Measurements from ENCODE around the gene PDZRN4.
"Not testable (repeated sequence)": the region's sequence is repeated elsewhere in the genome, so short reads cannot be mapped to it uniquely, and the experiment has no call there.

The PDZRN4 gene

GRCh38 chr12:41615174-41615573 is 427.1 kb downstream of the PDZRN4 start:
- CTCF ChIA-PET; H3K4me3 ChIP-seq (ENCODE audit: control insufficient read depth in 1 of 7, extremely low read depth in 1 of 7, insufficient read depth in 4 of 7, low read depth in 2 of 7, low read length in 6 of 7); DNase-seq; POLR2A ChIA-PET; H3K27ac ChIP-seq (ENCODE audit: insufficient read depth in 1 of 2, low read depth in 1 of 2, low read length in 2 of 2, poor library complexity in 1 of 2, severe bottlenecking in 2 of 2); H3K4me1 ChIP-seq (ENCODE audit: control extremely low read depth in 1 of 4, control insufficient read depth in 4 of 4, insufficient read depth in 4 of 4, low read length in 3 of 4); H3K27me3 ChIP-seq (replicated peaks in 2 of 5; ENCODE audit: control insufficient read depth in 4 of 5, insufficient read depth in 5 of 5, low read length in 4 of 5); H3K9me3 ChIP-seq (ENCODE audit: control extremely low read depth in 1 of 5, control insufficient read depth in 4 of 5, insufficient read depth in 2 of 5, low read depth in 1 of 5, low read length in 4 of 5); H3K36me3 ChIP-seq (ENCODE audit: control insufficient read depth in 4 of 4, insufficient read depth in 4 of 4, low read length in 3 of 4): not testable (repeated sequence)
- 61% methylated on average over 3 of the region's 3 CpGs for WGBS (ENCODE audit: insufficient coverage)

GRCh38 chr12:41619705-41620104 is 431.6 kb downstream of the PDZRN4 start:
- no peaks in the 10 kb centered on the region for H3K4me1 ChIP-seq (ENCODE audit: control extremely low read depth in 1 of 4, control insufficient read depth in 4 of 4, insufficient read depth in 4 of 4, low read length in 3 of 4)
- DNase-seq, result no peak
- H3K27me3 ChIP-seq (replicated peaks in 2 of 5; ENCODE audit: control insufficient read depth in 4 of 5, insufficient read depth in 5 of 5, low read length in 4 of 5), result no peaks in the 10 kb centered on the region
- H3K4me3 ChIP-seq (ENCODE audit: control insufficient read depth in 1 of 7, extremely low read depth in 1 of 7, insufficient read depth in 4 of 7, low read depth in 2 of 7, low read length in 6 of 7), result no peak overlapping the region
- H3K36me3 ChIP-seq (ENCODE audit: control insufficient read depth in 4 of 4, insufficient read depth in 4 of 4, low read length in 3 of 4), result no peaks in the 10 kb centered on the region
- no peak overlapping the region for H3K27ac ChIP-seq (ENCODE audit: insufficient read depth in 1 of 2, low read depth in 1 of 2, low read length in 2 of 2, poor library complexity in 1 of 2, severe bottlenecking in 2 of 2)
- no peaks in the 10 kb centered on the region for H3K9me3 ChIP-seq (ENCODE audit: control extremely low read depth in 1 of 5, control insufficient read depth in 4 of 5, insufficient read depth in 2 of 5, low read depth in 1 of 5, low read length in 4 of 5)
- CTCF ChIA-PET, result no interaction called here
- POLR2A ChIA-PET, result no interaction called here

- no peak overlapping the region for H3K27ac ChIP-seq (ENCODE audit: insufficient read depth in 1 of 2, low read depth in 1 of 2, low read length in 2 of 2, poor library complexity in 1 of 2, severe bottlenecking in 2 of 2)
- POLR2A ChIA-PET, result no interaction called here
- no CpG with 5 or more reads among the region's 1 CpG for WGBS (ENCODE audit: insufficient coverage)
- DNase-seq, result no peak
- H3K27me3 ChIP-seq (replicated peaks in 2 of 5; ENCODE audit: control insufficient read depth in 4 of 5, insufficient read depth in 5 of 5, low read length in 4 of 5), result no peaks in the 10 kb centered on the region
- H3K9me3 ChIP-seq (ENCODE audit: control extremely low read depth in 1 of 5, control insufficient read depth in 4 of 5, insufficient read depth in 2 of 5, low read depth in 1 of 5, low read length in 4 of 5), result no peaks in the 10 kb centered on the region
- H3K4me3 ChIP-seq (ENCODE audit: control insufficient read depth in 1 of 7, extremely low read depth in 1 of 7, insufficient read depth in 4 of 7, low read depth in 2 of 7, low read length in 6 of 7), result no peak overlapping the region
- no peaks in the 10 kb centered on the region for H3K4me1 ChIP-seq (ENCODE audit: control extremely low read depth in 1 of 4, control insufficient read depth in 4 of 4, insufficient read depth in 4 of 4, low read length in 3 of 4)
- no peaks in the 10 kb centered on the region for H3K36me3 ChIP-seq (ENCODE audit: control insufficient read depth in 4 of 4, insufficient read depth in 4 of 4, low read length in 3 of 4)
- CTCF ChIA-PET, result interaction anchor here (0.7 kb wide), 1 partner anchor 1785 kb away, joined by 3 read pairs; no protein-coding TSS in a partner anchor
Observed at GRCh38 chr12:41621291-41621690, 433.2 kb downstream of the PDZRN4 start.
